Sigmoid colon (tissue), 4 donors: ENCODE measurements around the gene CNGA2.

Experiments used
- EP300 ChIP-seq, 4 donors: sonication (generic); formaldehyde crosslinking; IDR thresholded peaks; one replicate each; pipeline ENCODE4 v1.6.1; 2017; ENCODE audit warnings: antibody characterized with exemption in 4 of 4
- POLR2A ChIP-seq, 2 donors: fragments of 450-650 bp; IDR thresholded peaks; one replicate each; pipeline ENCODE4 v1.6.1; 2016; ENCODE audit warnings: antibody characterized with exemption in 2 of 2, mild to moderate bottlenecking in 2 of 2, moderate library complexity in 2 of 2
- POLR2AphosphoS5 ChIP-seq, 4 donors: sonication (generic); formaldehyde crosslinking; IDR thresholded peaks; one replicate each; pipeline ENCODE4 v1.6.1; 2017; ENCODE audit warnings: antibody characterized with exemption in 4 of 4
- TF ChIP-seq, protein P1 (sequence below), 4 experiments: fragments of 450-650 bp in 3 of 4; fragments of 200-600 bp in 1 of 4; IDR thresholded peaks; one replicate each; pipeline ENCODE4 v1.5.1; 2016 to 2019; ENCODE audit warnings: antibody characterized with exemption in 4 of 4, mild to moderate bottlenecking in 3 of 4, moderate library complexity in 2 of 4

DNA sequence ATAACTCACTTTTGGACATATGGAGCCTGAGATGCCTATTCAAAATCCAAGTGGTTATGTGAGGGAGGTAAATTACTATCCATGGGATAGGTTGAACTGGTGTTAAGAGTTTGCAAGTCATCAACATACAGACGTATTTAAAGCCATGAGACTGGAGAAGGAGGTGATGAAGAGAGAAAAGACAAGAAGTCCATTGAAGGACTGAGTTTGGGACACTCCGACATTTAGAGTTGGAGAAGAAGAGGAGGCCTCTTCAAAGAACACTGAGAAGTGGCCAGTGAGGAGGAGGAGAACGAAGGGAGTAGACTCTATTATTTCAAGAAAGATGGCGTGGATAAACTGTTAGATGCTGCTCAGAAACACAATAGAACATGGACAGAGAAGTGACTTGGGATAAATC lies at the start of gene CNGA2:
- TF ChIP-seq, protein P1, sequence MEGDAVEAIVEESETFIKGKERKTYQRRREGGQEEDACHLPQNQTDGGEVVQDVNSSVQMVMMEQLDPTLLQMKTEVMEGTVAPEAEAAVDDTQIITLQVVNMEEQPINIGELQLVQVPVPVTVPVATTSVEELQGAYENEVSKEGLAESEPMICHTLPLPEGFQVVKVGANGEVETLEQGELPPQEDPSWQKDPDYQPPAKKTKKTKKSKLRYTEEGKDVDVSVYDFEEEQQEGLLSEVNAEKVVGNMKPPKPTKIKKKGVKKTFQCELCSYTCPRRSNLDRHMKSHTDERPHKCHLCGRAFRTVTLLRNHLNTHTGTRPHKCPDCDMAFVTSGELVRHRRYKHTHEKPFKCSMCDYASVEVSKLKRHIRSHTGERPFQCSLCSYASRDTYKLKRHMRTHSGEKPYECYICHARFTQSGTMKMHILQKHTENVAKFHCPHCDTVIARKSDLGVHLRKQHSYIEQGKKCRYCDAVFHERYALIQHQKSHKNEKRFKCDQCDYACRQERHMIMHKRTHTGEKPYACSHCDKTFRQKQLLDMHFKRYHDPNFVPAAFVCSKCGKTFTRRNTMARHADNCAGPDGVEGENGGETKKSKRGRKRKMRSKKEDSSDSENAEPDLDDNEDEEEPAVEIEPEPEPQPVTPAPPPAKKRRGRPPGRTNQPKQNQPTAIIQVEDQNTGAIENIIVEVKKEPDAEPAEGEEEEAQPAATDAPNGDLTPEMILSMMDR (IDR thresholded peaks at IDR 0.05): no peak
- TF ChIP-seq POLR2A (IDR thresholded peaks at IDR 0.05) (no peak), POLR2AphosphoS5 (IDR thresholded peaks at IDR 0.05) (no peak), EP300 (IDR thresholded peaks at IDR 0.05) (no peak)
